Uterus (tissue), 4 donors: ENCODE results near the gene PI4K2A. TPM values are rescaled to one million over a fixed set of nuclear protein-coding genes. Genes with fewer than 3 reads are reported as not detected.

ENCODE experiments used
- DNase-seq, 2 donors: peaks; one replicate each; pipeline ENCODE4 v3.0.0-alpha.2; 2019 to 2020
- H3K27ac ChIP-seq, 2 donors: fragments of 200-600 bp; sonication (generic); 1 replicate in 1 of 2; 2 replicates in 1 of 2; pipeline ENCODE4 v1.5.1; 2016 to 2018
- H3K27me3 ChIP-seq, 2 donors: fragments of 200-600 bp; sonication (generic); one replicate each; pipeline ENCODE4 v1.5.1; 2018 to 2019; ENCODE audit warnings: control low read depth in 1 of 2
- H3K36me3 ChIP-seq, 2 donors: fragments of 200-600 bp; sonication (generic); one replicate each; pipeline ENCODE4 v1.5.1; 2019; ENCODE audit warnings: control low read depth in 1 of 2
- H3K4me1 ChIP-seq, 2 donors: fragments of 200-600 bp; sonication (generic); one replicate each; pipeline ENCODE4 v1.5.1; 2018 to 2019; ENCODE audit warnings: control low read depth in 1 of 2
- H3K4me3 ChIP-seq, 2 donors: fragments of 200-600 bp; sonication (generic); 1 replicate in 1 of 2; 2 replicates in 1 of 2; pipeline ENCODE4 v1.5.1; 2018 to 2019; ENCODE audit warnings: mild to moderate bottlenecking in 1 of 2
- H3K9me3 ChIP-seq, 2 donors: fragments of 200-600 bp; sonication (generic); one replicate each; pipeline ENCODE4 v1.5.1; 2019; ENCODE audit warnings: control low read depth in 1 of 2
- POLR2A ChIP-seq, 2 donors: fragments of 450-650 bp; IDR thresholded peaks; one replicate each; pipeline ENCODE4 v1.6.1; 2016; ENCODE audit warnings: antibody characterized with exemption in 2 of 2, mild to moderate bottlenecking in 1 of 2, moderate library complexity in 1 of 2
- intact Hi-C: fragments of 100-400 bp; cut with DNase I; formaldehyde crosslinking; loops from one replicate; pipeline ENCODE4 v1.15.1; 2023; ENCODE audit warnings: low total_unique reads
- total RNA-seq, 4 donors: library from RNA; depleted of rRNA in 3 of 4; stranded (reverse); fragments of >200 nt in 3 of 4; gene quantifications; one replicate each; pipeline versions ENCODE4 v1.1.0 to v1.2.4, GENCODE V29; 2014 to 2023
- TF ChIP-seq, protein P1 (sequence below), 4 experiments: fragments of 200-600 bp in 2 of 4; fragments of 450-650 bp in 2 of 4; sonication (generic) in 2 of 4; IDR thresholded peaks; one replicate each; pipeline ENCODE4 v1.5.1; 2016 to 2019; ENCODE audit warnings: antibody characterized with exemption in 4 of 4, mild to moderate bottlenecking in 2 of 4, moderate library complexity in 1 of 4
- donor health status: DM: yes; HTN: yes; CAD: no.

Gene PI4K2A
- total RNA-seq, 4 donors from 2014 or later, result 5.6 to 14.7 (median 11.9) TPM

DNA sequence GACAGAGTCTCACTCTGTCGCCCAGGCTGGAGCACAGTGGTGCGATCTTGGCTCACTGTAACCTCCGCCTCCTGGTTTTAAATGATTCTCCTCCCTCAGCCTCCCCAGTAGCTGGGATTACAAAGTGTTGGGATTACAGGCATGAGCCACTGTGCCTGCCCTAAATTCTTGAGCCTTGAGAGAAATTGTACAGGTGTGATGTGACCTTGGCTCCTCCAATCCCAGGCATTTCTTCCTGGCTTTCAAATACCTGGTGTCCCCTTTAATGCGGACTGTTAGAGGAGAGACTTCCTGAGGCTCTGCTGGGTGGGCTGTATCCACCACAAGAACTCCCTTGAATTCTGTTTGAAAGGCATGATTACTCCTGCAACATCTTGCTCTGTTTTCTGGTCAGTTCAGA, 22.2 kb upstream of the PI4K2A start:
- Histone ChIP-seq H3K4me3 (no peak overlapping the region), H3K27ac (no peak overlapping the region), H3K27me3 (no peaks in the 10 kb centered on the region), H3K4me1 (no peaks in the 10 kb centered on the region), H3K36me3 (no peaks in the 10 kb centered on the region), H3K9me3 (no peaks in the 10 kb centered on the region)
- DNase-seq, result no peak
- TF ChIP-seq POLR2A (IDR thresholded peaks at IDR 0.05), result no peak
- TF ChIP-seq, protein P1, sequence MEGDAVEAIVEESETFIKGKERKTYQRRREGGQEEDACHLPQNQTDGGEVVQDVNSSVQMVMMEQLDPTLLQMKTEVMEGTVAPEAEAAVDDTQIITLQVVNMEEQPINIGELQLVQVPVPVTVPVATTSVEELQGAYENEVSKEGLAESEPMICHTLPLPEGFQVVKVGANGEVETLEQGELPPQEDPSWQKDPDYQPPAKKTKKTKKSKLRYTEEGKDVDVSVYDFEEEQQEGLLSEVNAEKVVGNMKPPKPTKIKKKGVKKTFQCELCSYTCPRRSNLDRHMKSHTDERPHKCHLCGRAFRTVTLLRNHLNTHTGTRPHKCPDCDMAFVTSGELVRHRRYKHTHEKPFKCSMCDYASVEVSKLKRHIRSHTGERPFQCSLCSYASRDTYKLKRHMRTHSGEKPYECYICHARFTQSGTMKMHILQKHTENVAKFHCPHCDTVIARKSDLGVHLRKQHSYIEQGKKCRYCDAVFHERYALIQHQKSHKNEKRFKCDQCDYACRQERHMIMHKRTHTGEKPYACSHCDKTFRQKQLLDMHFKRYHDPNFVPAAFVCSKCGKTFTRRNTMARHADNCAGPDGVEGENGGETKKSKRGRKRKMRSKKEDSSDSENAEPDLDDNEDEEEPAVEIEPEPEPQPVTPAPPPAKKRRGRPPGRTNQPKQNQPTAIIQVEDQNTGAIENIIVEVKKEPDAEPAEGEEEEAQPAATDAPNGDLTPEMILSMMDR (IDR thresholded peaks at IDR 0.05), result no peak
- intact Hi-C loops, result no loop called here

DNA sequence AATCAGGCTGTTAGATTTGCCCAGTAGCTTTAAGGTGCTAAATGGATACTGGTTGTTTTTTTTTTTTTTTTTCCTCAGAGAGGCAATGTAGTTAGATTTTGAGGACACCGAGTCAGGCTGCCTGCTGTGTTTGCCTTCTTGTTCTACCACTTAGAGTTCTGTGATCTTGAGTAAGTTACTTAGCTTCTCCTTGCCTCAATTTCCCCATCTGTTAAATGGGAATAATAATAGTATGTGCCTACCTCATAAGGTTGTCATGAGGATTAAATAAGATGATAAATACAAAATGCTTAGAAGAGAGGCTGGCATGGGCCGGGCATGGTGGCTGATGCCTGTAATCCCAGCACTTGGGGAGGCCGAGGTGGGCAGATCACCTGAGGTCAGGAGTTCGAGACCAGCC, 21.7 kb upstream of the PI4K2A start:
- intact Hi-C loops, result no loop called here
- TF ChIP-seq, protein P1 (IDR thresholded peaks at IDR 0.05), result no peak
- no peak for TF ChIP-seq POLR2A (IDR thresholded peaks at IDR 0.05)
- no peak for DNase-seq

DNA sequence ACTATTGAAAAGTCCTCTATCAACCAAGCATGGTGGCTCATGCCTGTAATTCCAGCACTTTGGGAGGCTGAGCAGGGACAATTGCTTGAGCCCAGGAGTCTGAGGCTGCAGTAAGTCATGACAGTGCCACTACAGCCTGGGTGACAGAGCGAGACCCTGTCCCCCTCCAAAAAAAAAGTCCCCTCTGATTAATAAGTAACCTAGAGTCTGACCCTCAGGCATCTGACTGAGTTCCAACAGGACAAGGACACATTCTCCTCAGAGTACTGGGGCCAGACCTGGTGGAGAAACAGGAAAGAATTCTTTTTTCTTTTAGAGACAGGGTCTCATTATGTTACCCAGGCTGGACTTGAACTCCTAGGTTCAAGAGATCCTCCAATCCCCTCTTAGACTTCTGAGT, 17.2 kb upstream of the PI4K2A start:
- TF ChIP-seq POLR2A (IDR thresholded peaks at IDR 0.05), result no peak
- TF ChIP-seq, protein P1 (IDR thresholded peaks at IDR 0.05), result no peak
- H3K4me1 ChIP-seq, result no peaks in the 10 kb centered on the region
- no peaks in the 10 kb centered on the region for H3K9me3 ChIP-seq
- no peak for DNase-seq
- no peak overlapping the region for H3K27ac ChIP-seq
- no peaks in the 10 kb centered on the region for H3K36me3 ChIP-seq
- H3K4me3 ChIP-seq, result no peak overlapping the region
- intact Hi-C loops, result no loop called here
- H3K27me3 ChIP-seq, result no peaks in the 10 kb centered on the region

More for the DNA sequence above, 21.7 kb upstream of the PI4K2A start:
- H3K27me3 ChIP-seq, result no peaks in the 10 kb centered on the region
- H3K36me3 ChIP-seq, result no peaks in the 10 kb centered on the region
- no peak overlapping the region for H3K27ac ChIP-seq
- no peak overlapping the region for H3K4me3 ChIP-seq
- H3K4me1 ChIP-seq, result no peaks in the 10 kb centered on the region
- H3K9me3 ChIP-seq, result no peaks in the 10 kb centered on the region

DNA sequence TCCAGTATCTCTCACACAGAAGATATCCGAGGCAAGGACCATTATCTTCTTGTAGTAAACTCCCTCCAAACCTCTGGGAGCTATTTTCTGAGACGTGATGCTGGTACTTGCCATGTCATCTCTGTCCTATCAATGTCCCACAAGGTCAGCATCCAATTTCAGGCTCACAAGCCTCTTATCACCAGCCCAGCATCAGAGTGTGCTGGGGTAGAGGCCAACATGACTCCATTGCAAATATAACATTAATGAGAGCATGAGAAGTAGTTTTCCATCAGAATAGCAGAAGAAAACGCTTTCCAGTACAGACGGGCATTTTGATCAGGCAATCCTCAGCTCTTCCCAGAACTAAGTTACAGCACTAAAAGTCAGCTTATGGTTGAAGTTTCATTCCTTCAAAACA, 12.7 kb upstream of the PI4K2A start:
- DNase-seq, result no peak
- H3K27ac ChIP-seq, result no peak overlapping the region
- no peaks in the 10 kb centered on the region for H3K36me3 ChIP-seq
- no peaks in the 10 kb centered on the region for H3K4me1 ChIP-seq
- TF ChIP-seq, protein P1 (IDR thresholded peaks at IDR 0.05), result no peak
- TF ChIP-seq POLR2A (IDR thresholded peaks at IDR 0.05), result no peak
- no peaks in the 10 kb centered on the region for H3K9me3 ChIP-seq
- H3K4me3 ChIP-seq, result no peak overlapping the region
- no peaks in the 10 kb centered on the region for H3K27me3 ChIP-seq
- intact Hi-C loops, result no loop called here

DNA sequence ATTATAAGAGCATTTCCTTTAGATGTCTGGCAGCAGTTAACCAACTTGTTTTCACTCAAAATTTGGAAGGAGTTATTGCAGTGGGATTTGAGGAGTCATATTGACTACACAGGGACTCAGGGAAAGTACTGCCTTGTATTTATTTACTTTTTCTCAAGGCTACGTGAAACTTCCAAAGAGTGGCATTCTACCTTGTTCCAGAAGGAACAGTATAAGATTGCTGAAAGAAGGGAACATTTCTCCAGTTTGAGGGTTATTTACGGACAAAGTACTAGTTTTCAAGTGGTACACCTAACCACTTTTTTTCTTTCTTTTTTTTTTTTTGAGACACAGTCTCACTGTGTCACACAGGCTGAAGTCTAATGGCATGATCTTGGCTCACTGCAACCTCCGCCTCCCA, 12.2 kb upstream of the PI4K2A start:
- no peak overlapping the region for H3K27ac ChIP-seq
- TF ChIP-seq, protein P1 (IDR thresholded peaks at IDR 0.05), result no peak
- no peak for TF ChIP-seq POLR2A (IDR thresholded peaks at IDR 0.05)
- intact Hi-C loops, result no loop called here

More for the DNA sequence above, 12.2 kb upstream of the PI4K2A start:
- no peak for DNase-seq
- H3K9me3 ChIP-seq, result no peaks in the 10 kb centered on the region
- no peaks in the 10 kb centered on the region for H3K27me3 ChIP-seq
- H3K36me3 ChIP-seq, result no peaks in the 10 kb centered on the region
- H3K4me1 ChIP-seq, result no peaks in the 10 kb centered on the region
- no peak overlapping the region for H3K4me3 ChIP-seq
